Lung microvascular endothelial cell (primary cell): ENCODE results near the gene MPPED1. TPM values are rescaled to one million over a fixed set of nuclear protein-coding genes. Genes with fewer than 3 reads are reported as not detected.

ENCODE experiments used
- DNase-seq, 2 donors: peaks; one replicate each; pipeline versions ENCODE4 v3.0.0 to v3.0.0-alpha.2; 2010; ENCODE audit warnings: low read depth in 2 of 2
- total RNA-seq: library from RNA; depleted of rRNA; stranded (reverse); fragments of >200 nt; gene quantifications from 2 replicates; pipeline ENCODE4 v1.2.1, GENCODE V29; 2014

MPPED1 gene
- total RNA-seq, 1 donor from 2014 or later, result under 0.01 TPM

GRCh38 chr22:43476341-43476740, 64.5 kb downstream of the MPPED1 start:
- DNase-seq, result no peak

GRCh38 chr22:43476751-43477725, 65.2 kb downstream of the MPPED1 start:
- no peak for DNase-seq

- no peak for DNase-seq
Observed at GRCh38 chr22:43477966-43478365, 66.2 kb downstream of the MPPED1 start.

- no peak for DNase-seq
Observed at GRCh38 chr22:43478621-43479300, 66.9 kb downstream of the MPPED1 start.

- no peak for DNase-seq
Observed at GRCh38 chr22:43479301-43479950, 67.6 kb downstream of the MPPED1 start.

GRCh38 chr22:43479962-43480361, 68.1 kb downstream of the MPPED1 start:
- no peak for DNase-seq

GRCh38 chr22:43481568-43482317, 69.9 kb downstream of the MPPED1 start:
- DNase-seq, result peak in 1 of 2 donors; percentile 5

GRCh38 chr22:43482318-43482625, 70.5 kb downstream of the MPPED1 start:
- no peak for DNase-seq

GRCh38 chr22:43483266-43483665, 71.5 kb downstream of the MPPED1 start:
- no peak for DNase-seq

GRCh38 chr22:43483669-43484068, 71.9 kb downstream of the MPPED1 start:
- no peak for DNase-seq

GRCh38 chr22:43484227-43484626, 72.4 kb downstream of the MPPED1 start:
- DNase-seq, result no peak

- DNase-seq, result no peak
Observed at GRCh38 chr22:43485502-43486089, 73.8 kb downstream of the MPPED1 start.

- DNase-seq, result no peak
Observed at GRCh38 chr22:43487311-43488030, 75.7 kb downstream of the MPPED1 start.

- DNase-seq, result no peak
Observed at GRCh38 chr22:43488031-43488866, 76.4 kb downstream of the MPPED1 start.

GRCh38 chr22:43488937-43489336, 77.1 kb downstream of the MPPED1 start:
- DNase-seq, result no peak

GRCh38 chr22:43490311-43490710, 78.5 kb downstream of the MPPED1 start:
- no peak for DNase-seq

GRCh38 chr22:43491177-43491576, 79.4 kb downstream of the MPPED1 start:
- no peak for DNase-seq

- no peak for DNase-seq
Observed at GRCh38 chr22:43491737-43492136, 79.9 kb downstream of the MPPED1 start.

- DNase-seq, result no peak
Observed at GRCh38 chr22:43493297-43493696, 81.5 kb downstream of the MPPED1 start.
